NB4 (cell line): ENCODE data around the gene COX8A.

Source experiments
- POLR2A ChIP-seq: IDR thresholded peaks from 2 replicates; pipeline ENCODE4 v1.6.1; 2011; ENCODE audit warnings: mild to moderate bottlenecking; ENCODE audit not compliant: insufficient read length; ENCODE audit errors: extremely low read depth
- TF ChIP-seq, protein P1 (sequence below): IDR thresholded peaks from one replicate; pipeline ENCODE4 v1.5.1; 2012; ENCODE audit warnings: low read depth, low read length

DNA sequence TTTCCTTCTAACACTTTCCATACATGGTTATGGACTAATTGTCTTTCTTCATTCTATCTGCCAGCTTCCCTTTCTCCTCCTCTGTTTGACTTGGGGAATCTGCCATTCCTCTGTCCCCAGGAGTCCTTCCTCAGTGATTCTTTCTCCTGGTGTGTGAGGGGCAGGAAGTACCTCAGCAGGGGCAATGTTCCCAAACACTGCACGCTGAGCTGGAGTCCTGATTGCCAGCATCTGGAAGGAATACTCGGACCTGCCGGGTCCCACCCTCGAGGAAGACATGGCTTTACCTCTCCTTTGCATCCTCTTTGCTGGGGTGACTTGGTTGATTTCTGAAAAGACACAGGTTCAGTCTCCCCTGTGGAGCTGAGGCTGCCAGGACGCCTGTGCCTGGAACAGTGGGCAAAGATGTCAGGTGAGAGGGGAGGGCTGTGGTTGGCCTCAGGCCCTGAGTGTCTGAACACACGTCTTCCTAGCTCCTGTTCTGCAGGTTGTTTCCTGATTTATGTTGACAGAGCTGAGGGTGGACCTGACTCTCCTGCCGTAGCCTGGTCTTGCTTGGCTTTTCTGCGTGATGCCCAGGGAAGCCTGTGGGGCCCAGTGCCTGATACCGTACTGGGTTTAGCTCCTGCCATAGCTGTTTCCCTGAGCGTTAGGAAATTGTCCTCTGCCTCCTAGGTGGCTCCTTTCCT, 4.3 kb downstream of the COX8A start:
- no peak for TF ChIP-seq POLR2A
- TF ChIP-seq, protein P1, sequence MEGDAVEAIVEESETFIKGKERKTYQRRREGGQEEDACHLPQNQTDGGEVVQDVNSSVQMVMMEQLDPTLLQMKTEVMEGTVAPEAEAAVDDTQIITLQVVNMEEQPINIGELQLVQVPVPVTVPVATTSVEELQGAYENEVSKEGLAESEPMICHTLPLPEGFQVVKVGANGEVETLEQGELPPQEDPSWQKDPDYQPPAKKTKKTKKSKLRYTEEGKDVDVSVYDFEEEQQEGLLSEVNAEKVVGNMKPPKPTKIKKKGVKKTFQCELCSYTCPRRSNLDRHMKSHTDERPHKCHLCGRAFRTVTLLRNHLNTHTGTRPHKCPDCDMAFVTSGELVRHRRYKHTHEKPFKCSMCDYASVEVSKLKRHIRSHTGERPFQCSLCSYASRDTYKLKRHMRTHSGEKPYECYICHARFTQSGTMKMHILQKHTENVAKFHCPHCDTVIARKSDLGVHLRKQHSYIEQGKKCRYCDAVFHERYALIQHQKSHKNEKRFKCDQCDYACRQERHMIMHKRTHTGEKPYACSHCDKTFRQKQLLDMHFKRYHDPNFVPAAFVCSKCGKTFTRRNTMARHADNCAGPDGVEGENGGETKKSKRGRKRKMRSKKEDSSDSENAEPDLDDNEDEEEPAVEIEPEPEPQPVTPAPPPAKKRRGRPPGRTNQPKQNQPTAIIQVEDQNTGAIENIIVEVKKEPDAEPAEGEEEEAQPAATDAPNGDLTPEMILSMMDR = no peak
